Measurements from ENCODE around the gene C17orf114.

The C17orf114 gene

GRCh38 chr17:4839221-4839620 is 37.1 kb upstream of the C17orf114 start:
- TF ChIP-seq CTCF (IDR thresholded peaks at IDR 0.05) (no peak), POLR2A (IDR thresholded peaks at IDR 0.05) (no peak), EP300 (IDR thresholded peaks at IDR 0.05) (no peak), POLR2AphosphoS5 (IDR thresholded peaks at IDR 0.05) (no peak)

GRCh38 chr17:4838309-4838785 is 36.2 kb upstream of the C17orf114 start:
- Histone ChIP-seq H3K4me3 (no peak overlapping the region), H3K4me1 (peaks cover 78% of the 10 kb centered on the region), H3K27ac (peak overlapping the region; percentile 42), H3K27me3 (no peaks in the 10 kb centered on the region), H3K36me3 (no peaks in the 10 kb centered on the region), H3K9me3 (no peaks in the 10 kb centered on the region)
- DNase-seq (ENCODE audit: low spot score in 2 of 2) = no peak
- no peak for TF ChIP-seq CTCF (IDR thresholded peaks at IDR 0.05)
- TF ChIP-seq POLR2AphosphoS5 (IDR thresholded peaks at IDR 0.05) = no peak
- no peak for TF ChIP-seq POLR2A (IDR thresholded peaks at IDR 0.05)
- TF ChIP-seq EP300 (IDR thresholded peaks at IDR 0.05) = no peak
- 70% methylated on average over 3 of the region's 3 CpGs for WGBS

More at GRCh38 chr17:4839221-4839620, 37.1 kb upstream of the C17orf114 start:
- Histone ChIP-seq H3K27me3 (no peaks in the 10 kb centered on the region), H3K9me3 (no peaks in the 10 kb centered on the region), H3K4me3 (no peak overlapping the region), H3K36me3 (no peaks in the 10 kb centered on the region), H3K4me1 (peaks cover 76% of the 10 kb centered on the region), H3K27ac (no peak overlapping the region)
- WGBS = 84% methylated on average over 8 of the region's 8 CpGs
- DNase-seq (ENCODE audit: low spot score in 2 of 2) = no peak

- Histone ChIP-seq H3K9me3 (no peaks in the 10 kb centered on the region), H3K4me1 (peaks cover 75% of the 10 kb centered on the region)
Measured at GRCh38 chr17:4837471-4838308, 35.6 kb upstream of the C17orf114 start.

GRCh38 chr17:4836221-4836620 is 34.1 kb upstream of the C17orf114 start:
- WGBS = 67% methylated on average over 4 of the region's 4 CpGs
- no peak for DNase-seq (ENCODE audit: low spot score in 2 of 2)
- H3K36me3 ChIP-seq = no peaks in the 10 kb centered on the region
- H3K27me3 ChIP-seq = no peaks in the 10 kb centered on the region
- no peak overlapping the region for H3K27ac ChIP-seq
- no peak for TF ChIP-seq EP300 (IDR thresholded peaks at IDR 0.05)
- TF ChIP-seq POLR2A (IDR thresholded peaks at IDR 0.05) = no peak
- TF ChIP-seq CTCF (IDR thresholded peaks at IDR 0.05) = no peak
- TF ChIP-seq POLR2AphosphoS5 (IDR thresholded peaks at IDR 0.05) = no peak
- peaks cover 71% of the 10 kb centered on the region for H3K4me1 ChIP-seq
- no peak overlapping the region for H3K4me3 ChIP-seq
- H3K9me3 ChIP-seq = no peaks in the 10 kb centered on the region

More at GRCh38 chr17:4837471-4838308, 35.6 kb upstream of the C17orf114 start:
- Histone ChIP-seq H3K27me3 (no peaks in the 10 kb centered on the region), H3K4me3 (no peak overlapping the region), H3K36me3 (no peaks in the 10 kb centered on the region), H3K27ac (peak overlapping the region; percentile 42)
- WGBS = 35% methylated on average over 13 of the region's 13 CpGs
- no peak for TF ChIP-seq CTCF (IDR thresholded peaks at IDR 0.05)
- no peak for TF ChIP-seq POLR2A (IDR thresholded peaks at IDR 0.05)
- TF ChIP-seq POLR2AphosphoS5 (IDR thresholded peaks at IDR 0.05) = no peak
- TF ChIP-seq EP300 (IDR thresholded peaks at IDR 0.05) = no peak
- DNase-seq (ENCODE audit: low spot score in 2 of 2) = no peak

GRCh38 chr17:4834681-4835020 is 32.5 kb upstream of the C17orf114 start:
- Histone ChIP-seq H3K4me3 (peak overlapping the region; percentile 81), H3K36me3 (no peaks in the 10 kb centered on the region), H3K27ac (peak overlapping the region; percentile 90), H3K27me3 (no peaks in the 10 kb centered on the region), H3K4me1 (peaks cover 57% of the 10 kb centered on the region), H3K9me3 (no peaks in the 10 kb centered on the region)
- 63% methylated on average over 3 of the region's 4 CpGs for WGBS
- DNase-seq (ENCODE audit: low spot score in 2 of 2) = no peak
- no peak for TF ChIP-seq POLR2A (IDR thresholded peaks at IDR 0.05)
- TF ChIP-seq CTCF (IDR thresholded peaks at IDR 0.05) = no peak
- TF ChIP-seq EP300 (IDR thresholded peaks at IDR 0.05) = no peak
- TF ChIP-seq POLR2AphosphoS5 (IDR thresholded peaks at IDR 0.05) = no peak

All from suprapubic skin (tissue), 4 donors.